Loucy (cell line): Measurements from ENCODE around the gene SPRR4.

Experiments
- H2AFZ ChIP-seq: fragments of 200-600 bp; sonication (generic); 2 replicates; pipeline ENCODE4 v1.6.0; 2016; ENCODE audit warnings: antibody characterized with exemption, mild to moderate bottlenecking, low read length, moderate library complexity
- H3F3A ChIP-seq: fragments of 200-600 bp; 2 replicates; pipeline ENCODE4 v1.6.0; 2016; ENCODE audit warnings: antibody characterized with exemption, low read depth, mild to moderate bottlenecking
- H3K27me3 ChIP-seq: fragments of 200-600 bp; sonication (generic); 2 replicates; pipeline ENCODE4 v1.6.1; 2014; ENCODE audit warnings: low read length, mild to moderate bottlenecking; ENCODE audit not compliant: insufficient read depth, poor library complexity, severe bottlenecking
- H3K36me3 ChIP-seq: fragments of 200-600 bp; sonication (generic); 2 replicates; pipeline ENCODE4 v1.6.1; 2016; ENCODE audit warnings: low read length; ENCODE audit not compliant: insufficient read depth
- H3K4me1 ChIP-seq: fragments of 200-600 bp; sonication (generic); 2 replicates; pipeline ENCODE4 v1.5.1; 2014; ENCODE audit warnings: low read length, mild to moderate bottlenecking; ENCODE audit not compliant: insufficient read depth, poor library complexity, severe bottlenecking
- H3K4me2 ChIP-seq: fragments of 200-600 bp; sonication (generic); 2 replicates; pipeline ENCODE4 v1.6.0; 2014; ENCODE audit warnings: antibody characterized with exemption, low read length, low read depth, mild to moderate bottlenecking; ENCODE audit not compliant: poor library complexity, severe bottlenecking
- H3K4me3 ChIP-seq: fragments of 200-600 bp; sonication (generic); 2 replicates; pipeline ENCODE4 v1.5.1; 2014; ENCODE audit warnings: low read length, mild to moderate bottlenecking, mixed read lengths; ENCODE audit not compliant: poor library complexity, severe bottlenecking
- H3K79me2 ChIP-seq: fragments of 200-600 bp; sonication (generic); 2 replicates; pipeline ENCODE4 v1.6.1; 2014; ENCODE audit warnings: low read length; ENCODE audit not compliant: insufficient read depth
- H3K9ac ChIP-seq: fragments of 200-600 bp; sonication (generic); 2 replicates; pipeline ENCODE4 v1.6.0; 2014; ENCODE audit warnings: mild to moderate bottlenecking, low read depth, low read length, moderate library complexity; ENCODE audit not compliant: poor library complexity, severe bottlenecking
- H3K9me2 ChIP-seq: fragments of 200-600 bp; sonication (generic); replicated peaks from 2 replicates; pipeline ENCODE4 v1.6.1; 2016; ENCODE audit warnings: low read depth, low read length, mixed read lengths
- H3K9me3 ChIP-seq: fragments of 200-600 bp; sonication (generic); 2 replicates; pipeline ENCODE4 v1.6.1; 2014; ENCODE audit warnings: mild to moderate bottlenecking, antibody characterized with exemption, low read length, low read depth; ENCODE audit not compliant: insufficient read depth
- H4K20me1 ChIP-seq: fragments of 200-600 bp; sonication (generic); 2 replicates; pipeline ENCODE4 v1.6.0; 2014; ENCODE audit warnings: antibody characterized with exemption, low read length, mild to moderate bottlenecking; ENCODE audit not compliant: insufficient read depth, poor library complexity, severe bottlenecking
- CTCF ChIP-seq: fragments of 200-600 bp; sonication (generic); conservative IDR thresholded peaks from 2 replicates; pipeline ENCODE4 v1.5.1; 2014; ENCODE audit warnings: mild to moderate bottlenecking, antibody characterized with exemption, low read length
- EZH2phosphoT487 ChIP-seq: fragments of 200-600 bp; IDR thresholded peaks from 2 replicates; pipeline ENCODE4 v1.6.1; 2018; ENCODE audit warnings: antibody characterized with exemption, mild to moderate bottlenecking, moderate library complexity, borderline replicate concordance

Gene SPRR4

GRCh38 chr1:152946248-152946647 is 24.2 kb upstream of the SPRR4 start:
- Histone ChIP-seq H3K4me1 (no peaks in the 10 kb centered on the region), H4K20me1 (no peaks in the 10 kb centered on the region), H3K9me2 (no peaks in the 10 kb centered on the region), H3K9me3 (no peaks in the 10 kb centered on the region), H2AFZ (no peak overlapping the region), H3K9ac (no peak overlapping the region), H3K27me3 (no peaks in the 10 kb centered on the region), H3K4me2 (no peak overlapping the region), H3K36me3 (no peaks in the 10 kb centered on the region), H3K79me2 (no peaks in the 10 kb centered on the region), H3K4me3 (no peak overlapping the region), H3F3A (no peaks in the 10 kb centered on the region)
- TF ChIP-seq EZH2phosphoT487 (no peak), CTCF (no peak)

GRCh38 chr1:152946651-152947256 is 23.7 kb upstream of the SPRR4 start, which contains the start of gene SPRR5:
SPRR5 (plus strand) TSS chr1:152947206; CDS start chr1:152948555, 1,349 bp downstream.
- Histone ChIP-seq H3F3A (no peaks in the 10 kb centered on the region), H2AFZ (no peak within 1 kb of the TSS), H3K27me3 (no peaks in the 10 kb centered on the region), H3K4me1 (no peaks in the 10 kb centered on the region), H3K36me3 (no peaks in the 10 kb centered on the region), H4K20me1 (no peaks in the 10 kb centered on the region), H3K79me2 (no peaks in the 10 kb centered on the region), H3K4me2 (no peak within 1 kb of the TSS), H3K9me2 (no peaks in the 10 kb centered on the region), H3K4me3 (no peak within 1 kb of the TSS), H3K9ac (no peak within 1 kb of the TSS), H3K9me3 (no peaks in the 10 kb centered on the region)
- TF ChIP-seq EZH2phosphoT487 (no peak), CTCF (no peak)

GRCh38 chr1:152951711-152952110 is 18.7 kb upstream of the SPRR4 start:
- no peaks in the 10 kb centered on the region for H3K9me2 ChIP-seq
- no peaks in the 10 kb centered on the region for H3K27me3 ChIP-seq
- H4K20me1 ChIP-seq, result no peaks in the 10 kb centered on the region
- no peak overlapping the region for H3K4me3 ChIP-seq
- no peak overlapping the region for H3K9ac ChIP-seq
- TF ChIP-seq CTCF (no peak), EZH2phosphoT487 (no peak)
- no peaks in the 10 kb centered on the region for H3K9me3 ChIP-seq
- H3K4me2 ChIP-seq, result no peak overlapping the region
- no peaks in the 10 kb centered on the region for H3K79me2 ChIP-seq
- no peaks in the 10 kb centered on the region for H3K4me1 ChIP-seq
- H3F3A ChIP-seq, result no peaks in the 10 kb centered on the region
- no peak overlapping the region for H2AFZ ChIP-seq
- no peaks in the 10 kb centered on the region for H3K36me3 ChIP-seq
